Loucy (cell line): Measurements from ENCODE around the gene SMIM22.

ENCODE experiments used
- H2AFZ ChIP-seq: fragments of 200-600 bp; sonication (generic); 2 replicates; pipeline ENCODE4 v1.6.0; 2016; ENCODE audit warnings: antibody characterized with exemption, mild to moderate bottlenecking, low read length, moderate library complexity
- H3F3A ChIP-seq: fragments of 200-600 bp; 2 replicates; pipeline ENCODE4 v1.6.0; 2016; ENCODE audit warnings: antibody characterized with exemption, low read depth, mild to moderate bottlenecking
- H3K27me3 ChIP-seq: fragments of 200-600 bp; sonication (generic); 2 replicates; pipeline ENCODE4 v1.6.1; 2014; ENCODE audit warnings: low read length, mild to moderate bottlenecking; ENCODE audit not compliant: insufficient read depth, poor library complexity, severe bottlenecking
- H3K36me3 ChIP-seq: fragments of 200-600 bp; sonication (generic); 2 replicates; pipeline ENCODE4 v1.6.1; 2016; ENCODE audit warnings: low read length; ENCODE audit not compliant: insufficient read depth
- H3K4me1 ChIP-seq: fragments of 200-600 bp; sonication (generic); 2 replicates; pipeline ENCODE4 v1.5.1; 2014; ENCODE audit warnings: low read length, mild to moderate bottlenecking; ENCODE audit not compliant: insufficient read depth, poor library complexity, severe bottlenecking
- H3K4me2 ChIP-seq: fragments of 200-600 bp; sonication (generic); 2 replicates; pipeline ENCODE4 v1.6.0; 2014; ENCODE audit warnings: antibody characterized with exemption, low read length, low read depth, mild to moderate bottlenecking; ENCODE audit not compliant: poor library complexity, severe bottlenecking
- H3K4me3 ChIP-seq: fragments of 200-600 bp; sonication (generic); 2 replicates; pipeline ENCODE4 v1.5.1; 2014; ENCODE audit warnings: low read length, mild to moderate bottlenecking, mixed read lengths; ENCODE audit not compliant: poor library complexity, severe bottlenecking
- H3K79me2 ChIP-seq: fragments of 200-600 bp; sonication (generic); 2 replicates; pipeline ENCODE4 v1.6.1; 2014; ENCODE audit warnings: low read length; ENCODE audit not compliant: insufficient read depth
- H3K9ac ChIP-seq: fragments of 200-600 bp; sonication (generic); 2 replicates; pipeline ENCODE4 v1.6.0; 2014; ENCODE audit warnings: mild to moderate bottlenecking, low read depth, low read length, moderate library complexity; ENCODE audit not compliant: poor library complexity, severe bottlenecking
- H3K9me2 ChIP-seq: fragments of 200-600 bp; sonication (generic); replicated peaks from 2 replicates; pipeline ENCODE4 v1.6.1; 2016; ENCODE audit warnings: low read depth, low read length, mixed read lengths
- H3K9me3 ChIP-seq: fragments of 200-600 bp; sonication (generic); 2 replicates; pipeline ENCODE4 v1.6.1; 2014; ENCODE audit warnings: mild to moderate bottlenecking, antibody characterized with exemption, low read length, low read depth; ENCODE audit not compliant: insufficient read depth
- H4K20me1 ChIP-seq: fragments of 200-600 bp; sonication (generic); 2 replicates; pipeline ENCODE4 v1.6.0; 2014; ENCODE audit warnings: antibody characterized with exemption, low read length, mild to moderate bottlenecking; ENCODE audit not compliant: insufficient read depth, poor library complexity, severe bottlenecking
- EZH2phosphoT487 ChIP-seq: fragments of 200-600 bp; IDR thresholded peaks from 2 replicates; pipeline ENCODE4 v1.6.1; 2018; ENCODE audit warnings: antibody characterized with exemption, mild to moderate bottlenecking, moderate library complexity, borderline replicate concordance
- TF ChIP-seq, protein P1 (sequence below): fragments of 200-600 bp; sonication (generic); conservative IDR thresholded peaks from 2 replicates; pipeline ENCODE4 v1.5.1; 2014; ENCODE audit warnings: mild to moderate bottlenecking, antibody characterized with exemption, low read length

Gene SMIM22

GRCh38 chr16:4840984-4841383, 45.8 kb downstream of the SMIM22 start:
- Histone ChIP-seq H3F3A (no peaks in the 10 kb centered on the region), H3K9me3 (no peaks in the 10 kb centered on the region), H3K4me1 (no peaks in the 10 kb centered on the region), H3K9ac (no peak overlapping the region), H3K27me3 (no peaks in the 10 kb centered on the region), H3K4me2 (no peak overlapping the region), H3K9me2 (no peaks in the 10 kb centered on the region), H3K36me3 (peaks cover 24% of the 10 kb centered on the region; the same call in 1 of the 2 replicates), H2AFZ (no peak overlapping the region), H3K4me3 (no peak overlapping the region), H3K79me2 (peaks cover 21% of the 10 kb centered on the region), H4K20me1 (peaks cover 10% of the 10 kb centered on the region)
- no peak for TF ChIP-seq EZH2phosphoT487
- TF ChIP-seq, protein P1, sequence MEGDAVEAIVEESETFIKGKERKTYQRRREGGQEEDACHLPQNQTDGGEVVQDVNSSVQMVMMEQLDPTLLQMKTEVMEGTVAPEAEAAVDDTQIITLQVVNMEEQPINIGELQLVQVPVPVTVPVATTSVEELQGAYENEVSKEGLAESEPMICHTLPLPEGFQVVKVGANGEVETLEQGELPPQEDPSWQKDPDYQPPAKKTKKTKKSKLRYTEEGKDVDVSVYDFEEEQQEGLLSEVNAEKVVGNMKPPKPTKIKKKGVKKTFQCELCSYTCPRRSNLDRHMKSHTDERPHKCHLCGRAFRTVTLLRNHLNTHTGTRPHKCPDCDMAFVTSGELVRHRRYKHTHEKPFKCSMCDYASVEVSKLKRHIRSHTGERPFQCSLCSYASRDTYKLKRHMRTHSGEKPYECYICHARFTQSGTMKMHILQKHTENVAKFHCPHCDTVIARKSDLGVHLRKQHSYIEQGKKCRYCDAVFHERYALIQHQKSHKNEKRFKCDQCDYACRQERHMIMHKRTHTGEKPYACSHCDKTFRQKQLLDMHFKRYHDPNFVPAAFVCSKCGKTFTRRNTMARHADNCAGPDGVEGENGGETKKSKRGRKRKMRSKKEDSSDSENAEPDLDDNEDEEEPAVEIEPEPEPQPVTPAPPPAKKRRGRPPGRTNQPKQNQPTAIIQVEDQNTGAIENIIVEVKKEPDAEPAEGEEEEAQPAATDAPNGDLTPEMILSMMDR = no peak
